Stimulated activated CD4-positive, alpha-beta T cell treated with anti-CD3 and anti-CD28 coated beads, TNF-alpha, amount 100 ng/mL, for 4 hours (primary cell): ENCODE data around the gene RAB13.
"Not testable (repeated sequence)": the region's sequence is repeated elsewhere in the genome, so short reads cannot be mapped to it uniquely, and the experiment has no call there.

Source experiments
- DNase-seq, 3 experiments: peaks; one replicate each; pipeline ENCODE4 v3.0.0-alpha.2; 2020; ENCODE audit warnings: low read depth in 3 of 3

Gene RAB13

GRCh38 chr1:153985941-153986761 lies at the start of gene RAB13:
TSS of gene RAB13 (minus strand) at chr1:153986339. CDS start at chr1:153986236, 103 bp downstream.
- DNase-seq: no peak

- DNase-seq: not testable (repeated sequence)
Observed at GRCh38 chr1:154033697-154034096, 47.6 kb upstream of the RAB13 start.

GRCh38 chr1:154019940-154020339 lies 33.8 kb upstream of the RAB13 start:
- DNase-seq: no peak

GRCh38 chr1:154019269-154019668 lies 33.1 kb upstream of the RAB13 start:
- DNase-seq: no peak

GRCh38 chr1:154014154-154014907 lies 28.2 kb upstream of the RAB13 start:
- DNase-seq: no peak

GRCh38 chr1:154012543-154012942 lies 26.4 kb upstream of the RAB13 start:
- DNase-seq: not testable (repeated sequence)

- DNase-seq: no peak
Observed at GRCh38 chr1:154012129-154012528, 26.0 kb upstream of the RAB13 start.

GRCh38 chr1:154006136-154006535 lies 20.0 kb upstream of the RAB13 start:
- no peak for DNase-seq

- DNase-seq: no peak
Observed at GRCh38 chr1:154000420-154000819, 14.3 kb upstream of the RAB13 start.

GRCh38 chr1:153996882-153997281 lies 10.7 kb upstream of the RAB13 start:
- not testable (repeated sequence) for DNase-seq

- no peak for DNase-seq
Observed at GRCh38 chr1:153995640-153996039, 9.5 kb upstream of the RAB13 start.

- DNase-seq: no peak
Observed at GRCh38 chr1:153995202-153995601, 9.1 kb upstream of the RAB13 start.

GRCh38 chr1:153991806-153992205 lies 5.7 kb upstream of the RAB13 start:
- DNase-seq: no peak

GRCh38 chr1:153991151-153991630 lies 5.1 kb upstream of the RAB13 start:
- no peak for DNase-seq

GRCh38 chr1:153990468-153991150 lies 4.5 kb upstream of the RAB13 start, which contains the start of gene RPS27:
TSS of gene RPS27 (plus strand) at chr1:153990762. CDS start at chr1:153990797, 35 bp downstream.
- DNase-seq: peak; percentile 67 to 85 (median 72)

- DNase-seq: no peak
Observed at GRCh38 chr1:153987621-153988020, 1.5 kb upstream of the RAB13 start.

- DNase-seq: no peak
Observed at GRCh38 chr1:153985341-153985912, 712 bp downstream of the RAB13 start.

- DNase-seq: no peak
Observed at GRCh38 chr1:153984123-153984894, 1.8 kb downstream of the RAB13 start.

GRCh38 chr1:153981735-153982134 lies 4.4 kb downstream of the RAB13 start:
- not testable (repeated sequence) for DNase-seq

GRCh38 chr1:153979091-153979490 lies 7.0 kb downstream of the RAB13 start:
- DNase-seq: not testable (repeated sequence)
